HCT116 (cell line): ENCODE results near the gene GABRR2. TPM values are rescaled to one million over a fixed set of nuclear protein-coding genes. Genes with fewer than 3 reads are reported as not detected.

Experiments used
- ATAC-seq: fragments of 200-7000 bp; cut with Tn5 transposase; 2 replicates; pipeline ENCODE4 v1.9.1; 2020; ENCODE audit warnings: mild to moderate bottlenecking, moderate library complexity
- BruUV-seq: library from RNA; stranded (reverse); fragments of 400-500 nt; replicated peaks from 2 replicates; lab custom pipeline; 2021; lab: Mats Ljungman, UMichigan
- CTCF ChIA-PET: fragments of 300-600 bp; sonication (Branson Sonifier 250); formaldehyde crosslinking; loops from one replicate; lab custom pipeline; 2021; ENCODE audit warnings: antibody characterized with exemption; lab: Charles Lee
- POLR2A ChIA-PET: fragments of 300-600, 350-600 bp; sonication (Branson Sonifier 250); formaldehyde crosslinking; loops from one replicate; lab custom pipeline; 2021; ENCODE audit warnings: antibody characterized with exemption; lab: Charles Lee
- RAD21 ChIA-PET, 2 experiments: fragments of 300-600 bp; sonication (Branson Sonifier 250); formaldehyde crosslinking; loops; one replicate each; lab custom pipeline; 2023; ENCODE audit warnings: low total read pairs in 2 of 2; ENCODE audit not compliant: uncharacterized antibody in 2 of 2, unreplicated experiment in 2 of 2, low non-redundant PET in 1 of 2; lab: Charles Lee
- DNase-seq: peaks from one replicate; pipeline ENCODE4 v3.0.0-alpha.2; 2010; ENCODE audit warnings: low read depth, low spot score
- H2AFZ ChIP-seq: fragments of 200-600 bp; shearing (Covaris generic), sonication (generic); 2 replicates; pipeline ENCODE4 v1.6.1; 2017; ENCODE audit warnings: low read depth, mixed run types, mixed read lengths, antibody characterized with exemption, low read length; ENCODE audit not compliant: poor library complexity, severe bottlenecking
- H3K27ac ChIP-seq: 2 replicates; pipeline ENCODE4 v1.5.1; 2012; ENCODE audit warnings: low read depth, low read length
- H3K27me3 ChIP-seq: fragments of 200-600 bp; sonication (generic); 2 replicates; pipeline ENCODE4 v1.6.1; 2016; ENCODE audit warnings: mixed run types, low read length, mixed read lengths; ENCODE audit not compliant: insufficient read depth
- H3K36me3 ChIP-seq, 2 experiments: fragments of 200-500 bp in 1 of 2; fragments of 200-600 bp in 1 of 2; sonication (Bioruptor generic) in 1 of 2; sonication (generic) in 1 of 2; 2 replicates each; pipeline versions ENCODE4 v1.5.1 to v1.6.1; 2014 to 2016; ENCODE audit warnings: low read length in 2 of 2, inconsistent platforms in 1 of 2, mixed read lengths in 1 of 2, mixed run types in 1 of 2; ENCODE audit not compliant: insufficient read depth in 2 of 2, control insufficient read depth in 1 of 2
- H3K4me1 ChIP-seq, 2 experiments: fragments of 200-600 bp in 1 of 2; sonication (generic) in 1 of 2; 2 replicates each; pipeline versions ENCODE4 v1.5.1 to v1.6.1; 2012 to 2017; ENCODE audit warnings: low read length in 2 of 2, inconsistent platforms in 1 of 2, mild to moderate bottlenecking in 1 of 2, mixed read lengths in 1 of 2, mixed run types in 1 of 2, moderate library complexity in 1 of 2; ENCODE audit not compliant: insufficient read depth in 2 of 2, control insufficient read depth in 1 of 2
- H3K4me2 ChIP-seq: fragments of 200-600 bp; sonication (generic); 2 replicates; pipeline ENCODE4 v1.6.1; 2017; ENCODE audit warnings: mixed run types, low read length, mixed read lengths
- H3K4me3 ChIP-seq, 2 experiments: fragments of 200-600 bp in 1 of 2; sonication (generic) in 1 of 2; replicated peaks in 1 of 2; 2 replicates each; pipeline ENCODE4 v1.5.1; 2011 to 2016; ENCODE audit warnings: low read length in 2 of 2, control low read depth in 1 of 2, low read depth in 1 of 2, mild to moderate bottlenecking in 1 of 2, mixed read lengths in 1 of 2, mixed run types in 1 of 2
- H3K79me2 ChIP-seq: fragments of 200-600 bp; sonication (generic); 2 replicates; pipeline ENCODE4 v1.6.1; 2017; ENCODE audit warnings: mild to moderate bottlenecking, mixed run types, low read length, moderate library complexity, mixed read lengths; ENCODE audit not compliant: insufficient read depth
- H3K9ac ChIP-seq: fragments of 200-600 bp; sonication (generic); 2 replicates; pipeline ENCODE4 v1.6.1; 2016; ENCODE audit warnings: low read length, mixed read lengths
- H3K9me2 ChIP-seq: fragments of 200-600 bp; sonication (generic), shearing (Covaris generic); 2 replicates; pipeline ENCODE4 v1.6.1; 2017; ENCODE audit warnings: mixed run types, mild to moderate bottlenecking, moderate library complexity; ENCODE audit not compliant: insufficient read depth
- H3K9me3 ChIP-seq, 2 experiments: fragments of 200-500 bp in 1 of 2; fragments of 200-600 bp in 1 of 2; sonication (Bioruptor generic) in 1 of 2; sonication (generic) in 1 of 2; 2 replicates each; pipeline ENCODE4 v1.6.1; 2014 to 2017; ENCODE audit warnings: low read length in 2 of 2, mixed read lengths in 2 of 2, inconsistent platforms in 1 of 2, low read depth in 1 of 2, mild to moderate bottlenecking in 1 of 2, mixed run types in 1 of 2, moderate library complexity in 1 of 2; ENCODE audit not compliant: control insufficient read depth in 1 of 2, insufficient read depth in 1 of 2
- H4K20me1 ChIP-seq: fragments of 200-600 bp; sonication (generic), shearing (Covaris generic); 2 replicates; pipeline ENCODE4 v1.6.1; 2017; ENCODE audit warnings: mixed run types, mild to moderate bottlenecking, moderate library complexity; ENCODE audit not compliant: insufficient read depth
- CBX3 ChIP-seq: IDR thresholded peaks from 2 replicates; pipeline ENCODE4 v1.6.1; 2012; ENCODE audit warnings: low read depth
- ELF1 ChIP-seq: IDR thresholded peaks from 2 replicates; pipeline ENCODE4 v1.6.1; 2012; ENCODE audit warnings: low read depth, borderline replicate concordance
- EZH2phosphoT487 ChIP-seq: fragments of 200-600 bp; IDR thresholded peaks from 2 replicates; pipeline ENCODE4 v1.6.1; 2018; ENCODE audit warnings: antibody characterized with exemption, borderline replicate concordance
- POLR2A ChIP-seq: IDR thresholded peaks from 2 replicates; pipeline ENCODE4 v1.7.0; 2011; ENCODE audit warnings: borderline replicate concordance; ENCODE audit not compliant: insufficient read depth, insufficient read length; ENCODE audit errors: extremely low read depth
- RAD21 ChIP-seq: IDR thresholded peaks from 2 replicates; pipeline ENCODE4 v1.6.1; 2012; ENCODE audit warnings: low read depth, mild to moderate bottlenecking
- SP1 ChIP-seq: IDR thresholded peaks from 2 replicates; pipeline ENCODE4 v1.6.1; 2012; ENCODE audit warnings: low read depth
- YY1 ChIP-seq: IDR thresholded peaks from 2 replicates; pipeline ENCODE4 v1.6.1; 2011; ENCODE audit warnings: low read length, low read depth, moderate library complexity, mild to moderate bottlenecking; ENCODE audit not compliant: insufficient replicate concordance; ENCODE audit errors: extremely low read depth
- ZFX ChIP-seq: fragments of 450-650 bp; IDR thresholded peaks from 2 replicates; pipeline ENCODE4 v1.6.1; 2017
- ZNF274 ChIP-seq: fragments of 200-500 bp; sonication (Bioruptor generic); IDR thresholded peaks from 2 replicates; pipeline ENCODE4 v1.6.1; 2014; ENCODE audit warnings: mild to moderate bottlenecking, low read depth, low read length, inconsistent platforms
- intact Hi-C: fragments of 100-400 bp; cut with micrococcal nuclease; formaldehyde crosslinking; loops from 2 replicates; pipeline ENCODE4 v1.10.0; 2022
- total RNA-seq: library from RNA; stranded (reverse); gene quantifications from one replicate; pipeline ENCODE4 v1.2.1, GENCODE V29; 2021; ENCODE audit not compliant: unreplicated experiment
- TF ChIP-seq, protein P1 (sequence below): IDR thresholded peaks from 2 replicates; pipeline ENCODE4 v1.6.1; 2011; ENCODE audit warnings: mild to moderate bottlenecking, low read length, moderate library complexity; ENCODE audit not compliant: insufficient replicate concordance; ENCODE audit errors: extremely low read depth
- TF ChIP-seq, protein P2 (sequence below): IDR thresholded peaks from 2 replicates; pipeline ENCODE4 v1.6.1; 2012
- TF ChIP-seq, protein P3 (sequence below): IDR thresholded peaks from 2 replicates; pipeline ENCODE4 v1.6.1; 2012; ENCODE audit warnings: low read depth
- TF ChIP-seq, protein P4 (sequence below), 3 experiments: fragments of 200-600 bp in 1 of 3; sonication (generic) in 1 of 3; IDR thresholded peaks in 2 of 3; conservative IDR thresholded peaks in 1 of 3; 2 replicates each; pipeline ENCODE4 v1.5.1; 2012 to 2017; ENCODE audit warnings: low read depth in 2 of 3, low read length in 2 of 3, antibody characterized with exemption in 1 of 3, borderline replicate concordance in 1 of 3, control low read depth in 1 of 3, mild to moderate bottlenecking in 1 of 3, mixed read lengths in 1 of 3, mixed run types in 1 of 3, moderate library complexity in 1 of 3; ENCODE audit not compliant: insufficient read depth in 1 of 3

The GABRR2 gene
- total RNA-seq, 1 experiment from 2014 or later, result 0.57 TPM

DNA sequence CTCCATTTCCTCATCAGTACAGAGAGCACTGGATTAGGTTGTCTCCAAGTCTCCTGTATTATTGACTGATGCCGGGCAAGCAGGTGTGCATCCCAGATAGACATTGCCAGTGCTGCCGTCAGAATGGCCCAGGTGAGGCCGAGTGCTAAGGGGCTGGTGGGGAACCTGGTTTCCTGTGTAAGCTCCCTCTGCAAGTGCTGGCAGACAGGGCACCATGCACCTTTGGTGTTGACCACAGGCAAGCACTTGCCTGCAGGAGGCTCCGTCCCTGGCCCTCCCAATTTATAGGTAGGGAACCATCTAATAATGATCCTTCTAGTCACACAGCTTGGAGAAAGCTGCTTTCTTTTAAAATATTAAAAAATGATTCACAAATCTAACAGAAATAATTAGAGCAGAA lies 98.7 kb downstream of the GABRR2 start:
- Histone ChIP-seq H3K9ac (no peak overlapping the region), H2AFZ (no peak overlapping the region), H4K20me1 (no peaks in the 10 kb centered on the region), H3K4me3 (no peak overlapping the region), H3K27ac (no peak overlapping the region), H3K4me2 (no peak overlapping the region), H3K4me1 (no peaks in the 10 kb centered on the region), H3K27me3 (0 out of 2 replicates have a peak, but pooled peaks cover 3% of the 10 kb centered on the region), H3K36me3 (no peaks in the 10 kb centered on the region), H3K79me2 (no peaks in the 10 kb centered on the region), H3K9me3 (no peaks in the 10 kb centered on the region), H3K9me2 (no peaks in the 10 kb centered on the region)
- no TSS peak for BruUV-seq
- RAD21 ChIA-PET, result no interaction called here
- CTCF ChIA-PET, result no interaction called here
- intact Hi-C loops, result no loop called here
- ATAC-seq (no peak), DNase-seq (no peak)
- POLR2A ChIA-PET, result no interaction called here
- no peak for TF ChIP-seq EZH2phosphoT487
- TF ChIP-seq SP1, result no peak
- TF ChIP-seq, protein P1, sequence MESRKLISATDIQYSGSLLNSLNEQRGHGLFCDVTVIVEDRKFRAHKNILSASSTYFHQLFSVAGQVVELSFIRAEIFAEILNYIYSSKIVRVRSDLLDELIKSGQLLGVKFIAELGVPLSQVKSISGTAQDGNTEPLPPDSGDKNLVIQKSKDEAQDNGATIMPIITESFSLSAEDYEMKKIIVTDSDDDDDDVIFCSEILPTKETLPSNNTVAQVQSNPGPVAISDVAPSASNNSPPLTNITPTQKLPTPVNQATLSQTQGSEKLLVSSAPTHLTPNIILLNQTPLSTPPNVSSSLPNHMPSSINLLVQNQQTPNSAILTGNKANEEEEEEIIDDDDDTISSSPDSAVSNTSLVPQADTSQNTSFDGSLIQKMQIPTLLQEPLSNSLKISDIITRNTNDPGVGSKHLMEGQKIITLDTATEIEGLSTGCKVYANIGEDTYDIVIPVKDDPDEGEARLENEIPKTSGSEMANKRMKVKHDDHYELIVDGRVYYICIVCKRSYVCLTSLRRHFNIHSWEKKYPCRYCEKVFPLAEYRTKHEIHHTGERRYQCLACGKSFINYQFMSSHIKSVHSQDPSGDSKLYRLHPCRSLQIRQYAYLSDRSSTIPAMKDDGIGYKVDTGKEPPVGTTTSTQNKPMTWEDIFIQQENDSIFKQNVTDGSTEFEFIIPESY, result no peak
- TF ChIP-seq, protein P2, sequence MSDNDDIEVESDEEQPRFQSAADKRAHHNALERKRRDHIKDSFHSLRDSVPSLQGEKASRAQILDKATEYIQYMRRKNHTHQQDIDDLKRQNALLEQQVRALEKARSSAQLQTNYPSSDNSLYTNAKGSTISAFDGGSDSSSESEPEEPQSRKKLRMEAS, result no peak
- TF ChIP-seq ZNF274, result no peak
- TF ChIP-seq ZFX, result no peak
- TF ChIP-seq, protein P3, sequence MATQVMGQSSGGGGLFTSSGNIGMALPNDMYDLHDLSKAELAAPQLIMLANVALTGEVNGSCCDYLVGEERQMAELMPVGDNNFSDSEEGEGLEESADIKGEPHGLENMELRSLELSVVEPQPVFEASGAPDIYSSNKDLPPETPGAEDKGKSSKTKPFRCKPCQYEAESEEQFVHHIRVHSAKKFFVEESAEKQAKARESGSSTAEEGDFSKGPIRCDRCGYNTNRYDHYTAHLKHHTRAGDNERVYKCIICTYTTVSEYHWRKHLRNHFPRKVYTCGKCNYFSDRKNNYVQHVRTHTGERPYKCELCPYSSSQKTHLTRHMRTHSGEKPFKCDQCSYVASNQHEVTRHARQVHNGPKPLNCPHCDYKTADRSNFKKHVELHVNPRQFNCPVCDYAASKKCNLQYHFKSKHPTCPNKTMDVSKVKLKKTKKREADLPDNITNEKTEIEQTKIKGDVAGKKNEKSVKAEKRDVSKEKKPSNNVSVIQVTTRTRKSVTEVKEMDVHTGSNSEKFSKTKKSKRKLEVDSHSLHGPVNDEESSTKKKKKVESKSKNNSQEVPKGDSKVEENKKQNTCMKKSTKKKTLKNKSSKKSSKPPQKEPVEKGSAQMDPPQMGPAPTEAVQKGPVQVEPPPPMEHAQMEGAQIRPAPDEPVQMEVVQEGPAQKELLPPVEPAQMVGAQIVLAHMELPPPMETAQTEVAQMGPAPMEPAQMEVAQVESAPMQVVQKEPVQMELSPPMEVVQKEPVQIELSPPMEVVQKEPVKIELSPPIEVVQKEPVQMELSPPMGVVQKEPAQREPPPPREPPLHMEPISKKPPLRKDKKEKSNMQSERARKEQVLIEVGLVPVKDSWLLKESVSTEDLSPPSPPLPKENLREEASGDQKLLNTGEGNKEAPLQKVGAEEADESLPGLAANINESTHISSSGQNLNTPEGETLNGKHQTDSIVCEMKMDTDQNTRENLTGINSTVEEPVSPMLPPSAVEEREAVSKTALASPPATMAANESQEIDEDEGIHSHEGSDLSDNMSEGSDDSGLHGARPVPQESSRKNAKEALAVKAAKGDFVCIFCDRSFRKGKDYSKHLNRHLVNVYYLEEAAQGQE, result no peak
- TF ChIP-seq ELF1, result no peak
- TF ChIP-seq POLR2A, result no peak
- TF ChIP-seq RAD21, result no peak
- no peak for TF ChIP-seq YY1
- no peak for TF ChIP-seq CBX3
- TF ChIP-seq, protein P4, sequence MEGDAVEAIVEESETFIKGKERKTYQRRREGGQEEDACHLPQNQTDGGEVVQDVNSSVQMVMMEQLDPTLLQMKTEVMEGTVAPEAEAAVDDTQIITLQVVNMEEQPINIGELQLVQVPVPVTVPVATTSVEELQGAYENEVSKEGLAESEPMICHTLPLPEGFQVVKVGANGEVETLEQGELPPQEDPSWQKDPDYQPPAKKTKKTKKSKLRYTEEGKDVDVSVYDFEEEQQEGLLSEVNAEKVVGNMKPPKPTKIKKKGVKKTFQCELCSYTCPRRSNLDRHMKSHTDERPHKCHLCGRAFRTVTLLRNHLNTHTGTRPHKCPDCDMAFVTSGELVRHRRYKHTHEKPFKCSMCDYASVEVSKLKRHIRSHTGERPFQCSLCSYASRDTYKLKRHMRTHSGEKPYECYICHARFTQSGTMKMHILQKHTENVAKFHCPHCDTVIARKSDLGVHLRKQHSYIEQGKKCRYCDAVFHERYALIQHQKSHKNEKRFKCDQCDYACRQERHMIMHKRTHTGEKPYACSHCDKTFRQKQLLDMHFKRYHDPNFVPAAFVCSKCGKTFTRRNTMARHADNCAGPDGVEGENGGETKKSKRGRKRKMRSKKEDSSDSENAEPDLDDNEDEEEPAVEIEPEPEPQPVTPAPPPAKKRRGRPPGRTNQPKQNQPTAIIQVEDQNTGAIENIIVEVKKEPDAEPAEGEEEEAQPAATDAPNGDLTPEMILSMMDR (IDR thresholded peaks at IDR 0.05 in 2 of 3, conservative IDR thresholded peaks at IDR 0.05 in 1 of 3; ENCODE audit: borderline replicate concordance in 1 of 3, insufficient read depth in 1 of 3, low read depth in 2 of 3, low read length in 2 of 3), result no peak
